ENCODE data around the gene CARHSP1. TPM values are rescaled to one million over a fixed set of nuclear protein-coding genes. Genes with fewer than 3 reads are reported as not detected.

Gene CARHSP1
- total RNA-seq, 1 donor from 2014 or later, result 151 TPM

DNA sequence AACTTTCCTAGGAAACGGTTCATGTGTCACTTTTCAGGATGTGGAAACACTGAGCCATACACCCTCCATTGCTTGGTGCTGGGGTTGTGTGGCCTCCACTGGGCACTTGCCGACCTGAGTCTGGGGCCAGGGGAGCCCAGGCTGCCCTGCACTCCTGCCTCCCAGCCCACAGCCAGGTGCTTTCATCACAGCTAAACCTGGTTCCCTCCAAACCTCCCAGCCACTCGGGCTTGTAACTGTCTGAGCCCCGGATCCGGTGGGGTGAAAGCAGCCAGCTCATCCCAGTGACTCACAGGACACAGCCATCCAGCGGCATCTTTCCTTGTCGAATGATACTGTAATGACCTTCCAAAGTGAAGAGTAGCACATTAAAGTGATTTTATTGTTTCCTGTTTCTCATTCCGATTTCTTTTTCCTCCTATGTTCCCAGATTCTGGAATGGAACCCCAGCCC, 19.8 kb downstream of the CARHSP1 start:
- DNase-seq (ENCODE audit: low spot score in 2 of 2), result no peak
- intact Hi-C loops (cut with DNase I), result no loop called here

DNA sequence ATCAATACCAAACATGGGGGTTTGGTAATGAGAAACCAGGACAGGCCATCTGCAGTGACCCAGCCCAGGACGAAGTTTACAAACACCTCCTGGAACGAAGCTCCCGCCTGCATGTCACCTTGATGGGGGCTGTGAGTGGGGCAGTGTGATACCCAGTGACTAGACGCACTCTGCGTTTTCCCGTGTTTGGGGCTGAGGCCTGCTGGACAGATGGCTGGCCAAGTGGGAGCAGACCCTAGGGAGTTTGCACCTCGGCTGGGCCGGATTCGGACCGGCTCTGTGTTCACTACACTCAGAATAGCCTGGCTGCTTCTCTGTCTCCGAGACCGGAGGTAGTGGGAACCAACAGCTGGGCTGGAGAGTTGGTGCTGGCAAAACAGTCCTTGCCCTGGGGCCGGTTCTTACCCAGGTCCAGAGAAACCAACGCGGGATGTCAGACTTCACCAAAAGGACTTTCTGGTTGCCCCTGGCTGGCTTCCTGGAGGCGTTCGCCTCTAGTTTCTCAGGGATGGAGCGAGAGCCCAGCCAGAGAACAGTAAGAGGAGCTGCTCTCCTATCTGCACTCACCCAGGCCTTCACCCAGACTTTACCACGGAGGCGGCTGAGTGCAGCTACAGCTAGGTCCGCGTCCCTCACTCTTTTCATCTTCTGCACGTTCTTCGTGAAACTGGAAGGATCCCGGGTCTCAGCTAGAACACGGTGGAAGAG, 20.4 kb downstream of the CARHSP1 start:
- Histone ChIP-seq H3K9me3 (no peaks in the 10 kb centered on the region), H3K4me1 (peaks cover 0 to 6% of the 10 kb centered on the region in 2 donors), H3K4me3 (no peak overlapping the region), H3K36me3 (peaks cover 24 to 40% of the 10 kb centered on the region in 2 donors), H3K27me3 (no peaks in the 10 kb centered on the region), H3K27ac (peak overlapping the region in 1 of 2 donors; percentile 3)
- intact Hi-C loops (cut with DNase I), result no loop called here
- no peak for DNase-seq (ENCODE audit: low spot score in 2 of 2)
- TF ChIP-seq, protein P1, sequence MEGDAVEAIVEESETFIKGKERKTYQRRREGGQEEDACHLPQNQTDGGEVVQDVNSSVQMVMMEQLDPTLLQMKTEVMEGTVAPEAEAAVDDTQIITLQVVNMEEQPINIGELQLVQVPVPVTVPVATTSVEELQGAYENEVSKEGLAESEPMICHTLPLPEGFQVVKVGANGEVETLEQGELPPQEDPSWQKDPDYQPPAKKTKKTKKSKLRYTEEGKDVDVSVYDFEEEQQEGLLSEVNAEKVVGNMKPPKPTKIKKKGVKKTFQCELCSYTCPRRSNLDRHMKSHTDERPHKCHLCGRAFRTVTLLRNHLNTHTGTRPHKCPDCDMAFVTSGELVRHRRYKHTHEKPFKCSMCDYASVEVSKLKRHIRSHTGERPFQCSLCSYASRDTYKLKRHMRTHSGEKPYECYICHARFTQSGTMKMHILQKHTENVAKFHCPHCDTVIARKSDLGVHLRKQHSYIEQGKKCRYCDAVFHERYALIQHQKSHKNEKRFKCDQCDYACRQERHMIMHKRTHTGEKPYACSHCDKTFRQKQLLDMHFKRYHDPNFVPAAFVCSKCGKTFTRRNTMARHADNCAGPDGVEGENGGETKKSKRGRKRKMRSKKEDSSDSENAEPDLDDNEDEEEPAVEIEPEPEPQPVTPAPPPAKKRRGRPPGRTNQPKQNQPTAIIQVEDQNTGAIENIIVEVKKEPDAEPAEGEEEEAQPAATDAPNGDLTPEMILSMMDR (IDR thresholded peaks at IDR 0.05), result no peak

More for the DNA sequence above, 19.8 kb downstream of the CARHSP1 start:
- Histone ChIP-seq H3K36me3 (peaks cover 24 to 46% of the 10 kb centered on the region in 2 donors), H3K27me3 (no peaks in the 10 kb centered on the region), H3K9me3 (no peaks in the 10 kb centered on the region), H3K27ac (peak overlapping the region in 1 of 2 donors; percentile 3), H3K4me3 (no peak overlapping the region), H3K4me1 (peaks cover 0 to 6% of the 10 kb centered on the region in 2 donors)
- TF ChIP-seq, protein P1 (IDR thresholded peaks at IDR 0.05), result no peak

DNA sequence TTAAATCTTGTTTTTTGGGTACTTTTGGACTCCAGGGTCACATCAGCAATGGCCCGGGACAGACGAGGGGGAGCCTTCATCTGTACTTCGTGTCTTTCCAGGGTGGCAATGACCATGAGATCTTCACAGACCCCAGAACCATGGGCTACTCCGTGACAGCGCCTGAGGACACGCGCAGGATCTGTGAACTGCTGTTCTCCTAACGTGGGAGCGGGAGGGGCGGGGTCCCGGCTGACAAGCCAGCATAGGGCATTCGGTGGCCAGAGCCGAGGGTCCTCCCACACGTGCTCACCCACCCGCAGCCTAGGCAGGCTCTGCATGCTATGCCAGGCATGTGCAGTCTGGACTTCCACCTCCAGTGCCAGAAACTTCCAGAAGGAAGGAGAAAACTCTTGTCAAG, 21.2 kb downstream of the CARHSP1 start:
- intact Hi-C loops (cut with DNase I), result no loop called here
- no peak overlapping the region for H3K4me3 ChIP-seq
- H3K9me3 ChIP-seq, result no peaks in the 10 kb centered on the region
- peaks cover 0 to 6% of the 10 kb centered on the region in 2 donors for H3K4me1 ChIP-seq
- DNase-seq (ENCODE audit: low spot score in 2 of 2), result no peak
- no peaks in the 10 kb centered on the region for H3K27me3 ChIP-seq
- no peak overlapping the region for H3K27ac ChIP-seq
- H3K36me3 ChIP-seq, result peaks cover 17 to 33% of the 10 kb centered on the region in 2 donors
- TF ChIP-seq, protein P1 (IDR thresholded peaks at IDR 0.05), result no peak

DNA sequence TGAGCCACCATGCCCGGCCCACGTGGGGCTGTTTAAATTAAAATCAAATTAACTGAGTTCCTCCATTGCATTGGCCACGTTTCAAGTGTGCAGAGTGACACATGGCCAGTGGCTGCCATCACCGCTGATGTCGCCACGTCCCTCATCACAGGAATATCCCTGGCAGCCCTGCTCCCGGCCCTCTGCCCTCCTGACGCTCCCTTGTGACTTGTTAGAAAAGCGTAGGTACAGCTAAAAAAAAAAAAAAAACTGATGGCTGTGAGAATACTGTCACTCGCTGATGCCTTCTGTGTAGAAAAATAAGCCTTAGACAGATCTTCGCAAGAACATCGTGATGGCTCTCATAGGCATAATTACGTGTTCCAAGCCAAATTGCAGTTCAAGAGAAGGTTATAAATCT, 21.7 kb downstream of the CARHSP1 start:
- TF ChIP-seq, protein P1 (IDR thresholded peaks at IDR 0.05), result no peak
- intact Hi-C loops (cut with DNase I), result no loop called here
- no peak overlapping the region for H3K27ac ChIP-seq
- no peak for DNase-seq (ENCODE audit: low spot score in 2 of 2)
- no peaks in the 10 kb centered on the region for H3K9me3 ChIP-seq
- no peaks in the 10 kb centered on the region for H3K27me3 ChIP-seq
- peaks cover 16 to 28% of the 10 kb centered on the region in 2 donors for H3K36me3 ChIP-seq
- H3K4me3 ChIP-seq, result no peak overlapping the region
- peaks cover 0 to 6% of the 10 kb centered on the region in 2 donors for H3K4me1 ChIP-seq

DNA sequence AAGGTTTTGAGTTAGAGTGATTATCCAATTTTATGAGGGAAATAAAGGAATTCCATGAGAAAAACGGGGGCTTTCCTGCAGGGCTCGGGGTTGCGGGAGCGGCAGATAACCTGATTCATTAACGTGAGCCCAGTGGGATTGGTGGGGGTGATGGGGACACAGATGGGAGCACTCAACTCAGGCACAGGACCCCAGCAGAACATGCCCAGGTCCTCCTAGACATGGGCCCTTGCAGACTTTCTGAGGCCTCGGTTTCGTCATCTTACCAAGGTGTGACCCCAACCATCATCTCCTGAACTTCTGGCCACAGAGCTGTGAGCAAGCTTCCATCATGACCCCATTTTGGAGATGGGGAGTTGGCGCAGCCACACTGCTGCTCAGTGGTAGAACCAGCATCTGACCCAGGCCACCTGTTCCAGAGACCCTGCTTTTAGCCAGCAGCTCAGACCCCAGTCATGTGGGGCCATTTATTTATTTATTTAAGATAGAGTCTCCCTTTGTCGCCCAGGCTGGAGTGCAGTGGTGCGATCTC, 22.3 kb downstream of the CARHSP1 start:
- TF ChIP-seq, protein P1 (IDR thresholded peaks at IDR 0.05), result no peak
- Histone ChIP-seq H3K36me3 (peaks cover 16 to 27% of the 10 kb centered on the region in 2 donors), H3K4me3 (no peak overlapping the region), H3K9me3 (no peaks in the 10 kb centered on the region), H3K27me3 (no peaks in the 10 kb centered on the region), H3K4me1 (peaks cover 0 to 6% of the 10 kb centered on the region in 2 donors), H3K27ac (no peak overlapping the region)
- no peak for DNase-seq (ENCODE audit: low spot score in 2 of 2)
- intact Hi-C loops (cut with DNase I), result no loop called here

All from ascending aorta (tissue), 2 donors.